HS-5 (cell line): ENCODE measurements around the gene CSAG3.
"Not testable (repeated sequence)": the region's sequence is repeated elsewhere in the genome, so short reads cannot be mapped to it uniquely, and the experiment has no call there.

Experiments used
- DNase-seq: peaks from one replicate; pipeline ENCODE4 v3.0.0-alpha.2; 2012; ENCODE audit warnings: low read depth

The CSAG3 gene

DNA sequence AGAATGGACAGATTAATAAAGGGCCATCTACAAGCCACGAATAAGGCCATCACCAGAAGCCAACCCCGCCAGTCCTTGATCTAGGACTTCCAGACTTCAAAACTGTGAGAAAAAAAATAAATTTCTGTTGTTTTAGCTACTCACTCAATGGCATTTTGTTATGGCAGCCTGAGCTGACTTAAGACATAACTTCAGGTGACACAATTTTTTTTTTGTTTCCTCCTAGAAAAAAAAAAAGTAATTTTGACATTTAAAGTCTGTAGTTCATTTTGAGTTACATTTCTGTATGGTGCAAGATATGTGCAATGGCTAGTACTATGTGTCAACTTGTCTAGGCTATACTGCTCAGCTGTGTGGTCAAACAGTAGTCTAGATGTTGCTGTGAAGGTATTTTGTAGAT is at the start of gene CSAG3:
Gene CSAG3, plus strand, starts transcription at position 301 of the 400 bp plus-strand sequence.
- DNase-seq, result not testable (repeated sequence)

DNA sequence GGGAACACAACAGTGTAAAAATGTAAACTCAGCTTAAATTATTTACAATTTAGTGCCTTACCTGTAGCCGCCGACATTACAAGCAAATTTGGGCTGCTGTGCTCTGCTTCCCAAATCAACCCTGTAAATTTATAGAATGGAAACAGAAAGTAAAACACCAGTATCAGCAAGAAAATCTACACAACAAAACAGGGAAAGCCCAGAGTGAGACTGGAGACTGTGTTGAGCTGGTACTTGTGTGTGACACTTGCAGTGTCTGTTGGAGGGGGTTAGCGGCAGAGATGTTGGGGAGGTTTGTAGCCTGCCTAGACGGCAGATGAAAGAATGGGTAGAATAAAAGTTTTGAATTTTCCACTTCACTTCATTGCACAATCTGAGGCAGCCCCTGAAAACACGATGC is 45.8 kb upstream of the CSAG3 start:
- DNase-seq, result not testable (repeated sequence)

DNA sequence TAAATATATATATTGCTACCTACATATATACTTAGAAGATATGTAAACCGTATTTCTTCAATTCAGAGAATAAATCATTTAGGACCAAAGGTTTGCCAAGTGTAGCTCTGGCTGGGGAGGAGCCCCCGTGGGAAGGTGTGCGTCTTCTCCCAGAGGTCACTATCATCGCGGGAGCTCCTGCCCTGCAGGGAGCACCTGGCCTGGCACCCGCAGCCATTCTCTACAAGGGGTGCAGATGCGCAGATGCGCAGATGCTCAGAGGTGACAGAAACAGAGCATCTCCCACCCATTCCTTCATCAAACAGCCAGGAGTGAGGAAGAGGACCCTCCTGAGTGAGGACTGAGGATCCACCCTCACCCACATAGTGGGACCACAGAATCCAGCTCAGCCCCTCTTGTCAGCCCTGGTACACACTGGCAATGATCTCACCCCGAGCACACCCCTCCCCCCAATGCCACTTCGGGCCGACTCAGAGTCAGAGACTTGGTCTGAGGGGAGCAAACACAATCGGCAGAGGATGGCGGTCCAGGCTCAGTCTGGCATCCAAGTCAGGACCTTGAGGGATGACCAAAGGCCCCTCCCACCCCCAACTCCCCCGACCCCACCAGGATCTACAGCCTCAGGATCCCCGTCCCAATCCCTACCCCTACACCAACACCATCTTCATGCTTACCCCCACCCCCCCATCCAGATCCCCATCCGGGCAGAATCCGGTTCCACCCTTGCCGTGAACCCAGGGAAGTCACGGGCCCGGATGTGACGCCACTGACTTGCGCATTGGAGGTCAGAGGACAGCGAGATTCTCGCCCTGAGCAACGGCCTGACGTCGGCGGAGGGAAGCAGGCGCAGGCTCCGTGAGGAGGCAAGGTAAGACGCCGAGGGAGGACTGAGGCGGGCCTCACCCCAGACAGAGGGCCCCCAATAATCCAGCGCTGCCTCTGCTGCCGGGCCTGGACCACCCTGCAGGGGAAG is 44.9 kb upstream of the CSAG3 start, which contains the start of gene MAGEA2B:
Gene MAGEA2B, plus strand, starts transcription at position 814 of the 973 bp plus-strand sequence. CDS start 2,479 bp downstream, outside the sequence.
- not testable (repeated sequence) for DNase-seq

DNA sequence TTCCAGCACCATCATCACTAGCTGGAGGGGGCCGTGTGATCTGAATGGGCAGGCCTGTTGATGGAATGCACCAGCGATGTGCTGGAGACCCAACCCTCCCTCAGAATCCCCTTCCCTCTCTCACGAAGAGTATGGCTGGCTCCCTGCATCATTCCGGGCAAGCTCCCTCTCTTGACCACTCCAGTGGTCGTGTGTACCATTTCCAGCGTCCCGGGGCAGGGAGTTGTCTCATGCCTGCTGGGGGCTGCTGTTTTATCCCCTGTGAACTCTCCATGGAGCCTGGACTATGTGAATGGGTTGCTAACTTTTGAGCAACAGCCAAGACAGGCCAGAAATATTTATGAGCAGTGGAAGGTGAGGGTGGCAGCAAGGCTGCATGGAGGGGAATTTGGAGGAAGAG is 33.6 kb upstream of the CSAG3 start:
- no peak for DNase-seq

DNA sequence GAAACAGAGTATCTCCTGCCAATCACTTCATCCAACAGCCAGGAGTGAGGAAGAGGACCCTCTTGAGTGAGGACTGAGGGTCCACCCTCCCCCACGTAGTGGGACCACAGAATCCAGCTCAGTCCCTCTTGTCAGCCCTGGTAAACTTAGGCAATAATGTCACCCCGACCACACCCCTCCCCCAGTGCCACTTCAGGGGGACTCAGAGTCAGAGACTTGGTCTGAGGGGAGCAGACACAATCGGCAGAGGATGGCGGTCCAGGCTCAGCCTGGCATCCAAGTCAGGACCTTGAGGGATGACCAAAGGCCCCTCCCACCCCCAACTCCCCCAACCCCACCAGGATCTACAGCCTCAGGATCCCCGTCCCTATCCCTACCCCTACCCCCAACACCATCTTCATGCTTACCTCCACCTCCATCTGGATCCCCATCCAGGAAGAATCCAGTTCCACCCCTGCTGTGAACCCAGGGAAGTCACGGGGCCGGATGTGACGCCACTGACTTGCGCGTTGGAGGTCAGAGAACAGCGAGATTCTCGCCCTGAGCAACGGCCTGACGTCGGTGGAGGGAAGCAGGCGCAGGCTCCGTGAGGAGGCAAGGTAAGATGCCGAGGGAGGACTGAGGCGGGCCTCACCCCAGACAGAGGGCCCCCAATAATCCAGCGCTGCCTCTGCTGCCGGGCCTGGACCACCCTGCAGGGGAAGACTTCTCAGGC is 25.6 kb upstream of the CSAG3 start, which contains the start of the genes CSAG1 and MAGEA12:
Gene CSAG1, minus strand, starts transcription at position 461 of the 715 bp plus-strand sequence. CDS start 1,261 bp downstream, outside the sequence.
Gene MAGEA12, plus strand, starts transcription at position 497 of the 715 bp plus-strand sequence. CDS start 2,405 bp downstream, outside the sequence.
- DNase-seq, result no peak

DNA sequence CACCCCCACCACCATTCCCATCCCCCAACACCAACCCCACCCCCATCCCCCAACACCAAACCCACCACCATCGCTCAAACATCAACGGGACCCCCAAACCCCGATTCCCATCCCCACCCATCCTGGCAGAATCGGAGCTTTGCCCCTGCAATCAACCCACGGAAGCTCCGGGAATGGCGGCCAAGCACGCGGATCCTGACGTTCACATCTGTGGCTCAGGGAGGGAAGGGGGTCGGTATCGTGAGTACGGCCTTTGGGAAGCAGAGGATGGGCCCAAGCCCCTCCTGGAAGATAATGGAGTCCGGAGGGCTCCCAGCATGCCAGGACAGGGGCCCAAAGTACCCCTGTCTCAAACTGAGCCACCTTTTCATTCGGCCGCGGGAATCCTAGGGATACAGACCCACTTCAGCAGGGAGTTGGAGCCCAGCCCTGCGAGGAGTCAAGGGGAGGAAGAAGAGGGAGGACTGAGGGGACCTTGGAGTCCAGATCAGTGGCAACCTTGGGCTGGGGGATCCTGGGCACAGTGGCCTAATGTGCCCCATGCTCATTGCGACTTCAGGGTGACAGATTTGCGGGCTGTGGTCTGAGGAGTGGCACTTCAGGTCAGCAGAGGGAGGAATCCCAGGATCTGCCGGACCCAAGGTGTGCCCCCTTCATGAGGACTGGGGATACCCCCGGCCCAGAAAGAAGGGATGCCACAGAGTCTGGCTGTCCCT is 24.7 kb upstream of the CSAG3 start:
- DNase-seq, result not testable (repeated sequence)

DNA sequence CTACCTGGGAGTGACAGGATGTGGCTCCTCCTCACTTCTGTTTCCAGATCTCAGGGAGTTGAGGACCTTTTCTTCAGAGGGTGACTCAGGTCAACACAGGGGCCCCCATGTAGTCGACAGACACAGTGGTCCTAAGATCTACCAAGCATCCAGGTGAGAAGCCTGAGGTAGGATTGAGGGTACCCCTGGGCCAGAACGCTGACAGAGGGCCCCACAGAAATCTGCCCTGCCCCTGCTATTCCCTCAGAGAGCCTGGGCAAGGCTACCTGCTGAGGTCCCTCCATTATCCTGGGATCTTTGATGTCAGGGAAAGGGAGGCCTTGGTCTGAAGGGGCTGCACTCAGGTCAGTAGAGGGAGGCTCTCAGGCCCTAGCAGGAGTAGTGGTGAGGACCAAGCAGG is 23.9 kb upstream of the CSAG3 start:
- no peak for DNase-seq

DNA sequence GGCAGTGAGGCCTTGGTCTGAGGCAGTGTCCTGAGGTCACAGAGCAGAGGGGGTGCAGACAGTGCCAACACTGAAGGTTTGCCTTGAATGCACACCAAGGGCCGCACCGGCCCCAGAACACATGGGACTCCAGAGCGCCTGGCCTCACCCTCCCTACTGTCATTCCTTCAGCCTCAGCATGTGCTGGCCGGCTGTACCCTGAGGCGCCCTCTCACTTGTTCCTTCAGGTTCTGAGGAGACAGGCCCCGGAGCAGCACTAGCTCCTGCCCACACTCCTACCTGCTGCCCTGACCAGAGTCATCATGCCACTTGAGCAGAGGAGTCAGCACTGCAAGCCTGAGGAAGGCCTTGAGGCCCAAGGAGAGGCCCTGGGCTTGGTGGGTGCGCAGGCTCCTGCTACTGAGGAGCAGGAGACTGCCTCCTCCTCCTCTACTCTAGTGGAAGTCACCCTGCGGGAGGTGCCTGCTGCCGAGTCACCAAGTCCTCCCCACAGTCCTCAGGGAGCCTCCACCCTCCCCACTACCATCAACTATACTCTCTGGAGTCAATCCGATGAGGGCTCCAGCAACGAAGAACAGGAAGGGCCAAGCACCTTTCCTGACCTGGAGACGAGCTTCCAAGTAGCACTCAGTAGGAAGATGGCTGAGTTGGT is 23.0 kb upstream of the CSAG3 start:
- no peak for DNase-seq

DNA sequence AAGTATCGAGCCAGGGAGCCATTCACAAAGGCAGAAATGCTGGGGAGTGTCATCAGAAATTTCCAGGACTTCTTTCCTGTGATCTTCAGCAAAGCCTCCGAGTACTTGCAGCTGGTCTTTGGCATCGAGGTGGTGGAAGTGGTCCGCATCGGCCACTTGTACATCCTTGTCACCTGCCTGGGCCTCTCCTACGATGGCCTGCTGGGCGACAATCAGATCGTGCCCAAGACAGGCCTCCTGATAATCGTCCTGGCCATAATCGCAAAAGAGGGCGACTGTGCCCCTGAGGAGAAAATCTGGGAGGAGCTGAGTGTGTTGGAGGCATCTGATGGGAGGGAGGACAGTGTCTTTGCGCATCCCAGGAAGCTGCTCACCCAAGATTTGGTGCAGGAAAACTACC is 22.5 kb upstream of the CSAG3 start:
- not testable (repeated sequence) for DNase-seq

DNA sequence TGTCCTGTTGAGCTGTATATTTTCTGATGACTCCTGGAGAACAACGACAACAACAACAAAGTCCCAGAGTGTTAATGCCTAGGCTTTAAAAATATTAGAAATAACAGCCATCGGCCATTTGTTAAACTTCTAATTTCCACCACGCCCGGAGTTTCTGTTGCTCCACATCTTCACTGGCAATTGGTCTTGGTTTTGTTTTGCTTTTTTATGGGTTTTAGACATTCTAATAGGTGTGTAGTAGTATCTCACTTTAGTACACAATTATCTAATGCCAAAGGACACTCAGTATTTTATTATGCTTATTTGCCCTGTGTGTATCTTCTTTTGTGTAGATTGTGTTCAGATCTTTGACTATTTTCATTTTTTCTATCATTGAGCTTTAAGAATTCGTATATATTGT is 20.5 kb upstream of the CSAG3 start:
- DNase-seq, result no peak

DNA sequence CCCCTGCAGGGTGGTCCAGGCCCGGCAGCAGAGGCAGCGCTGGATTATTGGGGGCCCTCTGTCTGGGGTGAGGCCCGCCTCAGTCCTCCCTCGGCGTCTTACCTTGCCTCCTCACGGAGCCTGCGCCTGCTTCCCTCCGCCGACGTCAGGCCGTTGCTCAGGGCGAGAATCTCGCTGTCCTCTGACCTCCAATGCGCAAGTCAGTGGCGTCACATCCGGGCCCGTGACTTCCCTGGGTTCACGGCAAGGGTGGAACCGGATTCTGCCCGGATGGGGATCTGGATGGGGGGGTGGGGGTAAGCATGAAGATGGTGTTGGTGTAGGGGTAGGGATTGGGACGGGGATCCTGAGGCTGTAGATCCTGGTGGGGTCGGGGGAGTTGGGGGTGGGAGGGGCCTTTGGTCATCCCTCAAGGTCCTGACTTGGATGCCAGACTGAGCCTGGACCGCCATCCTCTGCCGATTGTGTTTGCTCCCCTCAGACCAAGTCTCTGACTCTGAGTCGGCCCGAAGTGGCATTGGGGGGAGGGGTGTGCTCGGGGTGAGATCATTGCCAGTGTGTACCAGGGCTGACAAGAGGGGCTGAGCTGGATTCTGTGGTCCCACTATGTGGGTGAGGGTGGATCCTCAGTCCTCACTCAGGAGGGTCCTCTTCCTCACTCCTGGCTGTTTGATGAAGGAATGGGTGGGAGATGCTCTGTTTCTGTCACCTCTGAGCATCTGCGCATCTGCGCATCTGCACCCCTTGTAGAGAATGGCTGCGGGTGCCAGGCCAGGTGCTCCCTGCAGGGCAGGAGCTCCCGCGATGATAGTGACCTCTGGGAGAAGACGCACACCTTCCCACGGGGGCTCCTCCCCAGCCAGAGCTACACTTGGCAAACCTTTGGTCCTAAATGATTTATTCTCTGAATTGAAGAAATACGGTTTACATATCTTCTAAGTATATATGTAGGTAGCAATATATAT is 5.0 kb upstream of the CSAG3 start, which contains the start of gene MAGEA2:
Gene MAGEA2, minus strand, starts transcription at position 157 of the 965 bp plus-strand sequence. CDS start 2,479 bp downstream, outside the sequence.
- DNase-seq, result not testable (repeated sequence)

DNA sequence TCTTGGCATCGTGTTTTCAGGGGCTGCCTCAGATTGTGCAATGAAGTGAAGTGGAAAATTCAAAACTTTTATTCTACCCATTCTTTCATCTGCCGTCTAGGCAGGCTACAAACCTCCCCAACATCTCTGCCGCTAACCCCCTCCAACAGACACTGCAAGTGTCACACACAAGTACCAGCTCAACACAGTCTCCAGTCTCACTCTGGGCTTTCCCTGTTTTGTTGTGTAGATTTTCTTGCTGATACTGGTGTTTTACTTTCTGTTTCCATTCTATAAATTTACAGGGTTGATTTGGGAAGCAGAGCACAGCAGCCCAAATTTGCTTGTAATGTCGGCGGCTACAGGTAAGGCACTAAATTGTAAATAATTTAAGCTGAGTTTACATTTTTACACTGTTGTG is 4.1 kb upstream of the CSAG3 start:
- DNase-seq, result not testable (repeated sequence)

DNA sequence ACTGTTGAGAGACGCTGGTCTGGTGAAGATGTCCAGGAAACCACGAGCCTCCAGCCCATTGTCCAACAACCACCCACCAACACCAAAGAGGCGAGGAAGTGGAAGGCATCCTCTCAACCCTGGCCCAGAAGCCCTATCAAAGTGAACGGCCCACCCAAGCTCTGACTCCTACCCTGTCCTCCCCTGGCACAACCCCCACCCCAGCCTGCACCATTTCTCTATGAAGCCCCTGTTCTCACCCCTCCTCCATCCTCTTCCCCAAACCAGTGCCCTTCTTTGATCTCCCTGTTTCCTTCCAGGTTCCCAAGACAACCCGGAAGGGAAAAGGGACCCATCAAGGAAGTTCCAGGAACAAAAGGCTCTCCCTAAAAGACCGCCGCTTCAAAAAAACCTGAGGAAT is 526 bp downstream of the CSAG3 start:
- not testable (repeated sequence) for DNase-seq

DNA sequence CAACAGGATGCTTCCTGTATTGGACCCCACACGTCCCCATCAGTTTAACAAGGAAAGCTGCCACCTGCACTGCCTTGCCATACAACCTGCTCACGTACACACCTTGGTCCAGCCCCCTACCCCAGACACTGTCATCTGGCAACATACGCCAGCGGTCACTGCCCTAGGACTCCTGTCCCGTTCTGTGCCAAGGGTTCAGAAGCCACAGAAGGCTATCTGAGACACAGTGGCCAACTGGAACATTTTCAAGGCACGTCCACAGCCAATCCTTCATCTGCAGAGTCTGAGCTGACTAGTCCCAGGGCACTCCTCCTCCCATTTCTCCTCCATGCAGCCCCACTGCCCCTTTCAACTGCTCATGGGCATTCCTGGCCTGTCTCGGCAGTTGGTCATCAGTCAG is 2.6 kb downstream of the CSAG3 start:
- not testable (repeated sequence) for DNase-seq

DNA sequence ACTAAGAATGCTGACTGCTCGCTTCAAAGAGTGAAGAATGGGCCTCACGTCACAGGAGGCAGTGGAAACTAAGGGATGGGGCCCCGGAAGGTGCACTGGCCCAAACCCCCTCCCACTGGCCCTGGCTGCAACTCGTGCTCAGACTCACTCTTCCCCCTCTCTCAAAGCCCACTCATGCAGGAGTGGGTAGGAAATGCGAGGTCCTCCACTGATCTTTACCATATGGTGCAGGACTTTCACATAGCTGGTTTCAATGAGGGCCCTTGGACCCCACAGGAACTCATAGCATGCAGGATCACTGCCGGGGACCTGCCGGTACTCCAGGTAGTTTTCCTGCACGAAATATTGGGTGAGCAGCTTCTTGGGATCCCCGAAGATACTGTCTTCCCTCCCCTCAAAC is 7.5 kb downstream of the CSAG3 start:
- DNase-seq, result not testable (repeated sequence)

DNA sequence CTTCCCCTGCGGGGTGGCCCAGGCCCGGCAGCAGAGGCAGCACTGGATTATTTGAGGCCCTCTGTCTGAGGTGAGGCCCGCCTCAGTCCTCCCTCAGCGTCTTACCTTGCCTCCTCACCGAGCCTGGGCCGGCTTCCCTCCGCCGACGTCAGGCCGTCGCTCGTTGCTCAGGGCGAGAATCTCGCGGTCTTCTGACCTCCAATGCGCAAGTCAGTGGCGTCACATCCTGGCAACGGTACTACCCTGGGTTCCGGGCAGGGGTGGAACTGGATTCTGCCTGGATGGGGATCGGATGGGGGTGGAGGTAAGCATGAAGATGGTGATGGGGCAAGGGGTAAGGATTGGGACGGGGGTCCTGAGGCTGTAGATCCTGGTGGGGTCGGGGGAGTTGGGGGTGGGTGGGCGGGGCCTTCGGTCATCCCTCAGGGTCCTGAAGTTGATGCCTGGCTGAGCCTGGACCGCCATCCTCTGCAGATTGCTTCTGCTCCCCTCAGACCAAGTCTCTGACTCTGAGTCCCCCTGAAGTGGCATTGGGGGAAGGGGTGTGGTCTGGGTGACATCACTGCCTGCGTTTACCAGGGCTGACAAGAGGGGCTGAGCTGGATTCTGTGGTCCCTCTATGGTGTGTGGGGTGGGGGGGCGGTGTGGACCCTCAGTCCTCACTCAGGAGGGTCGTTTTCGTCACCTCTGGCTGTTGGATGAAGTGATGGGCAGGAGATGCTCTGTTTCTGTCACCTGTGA is 10.7 kb downstream of the CSAG3 start, which contains the start of gene MAGEA6:
Gene MAGEA6, minus strand, starts transcription at position 141 of the 741 bp plus-strand sequence. CDS start 2,039 bp downstream, outside the sequence.
- DNase-seq, result not testable (repeated sequence)

DNA sequence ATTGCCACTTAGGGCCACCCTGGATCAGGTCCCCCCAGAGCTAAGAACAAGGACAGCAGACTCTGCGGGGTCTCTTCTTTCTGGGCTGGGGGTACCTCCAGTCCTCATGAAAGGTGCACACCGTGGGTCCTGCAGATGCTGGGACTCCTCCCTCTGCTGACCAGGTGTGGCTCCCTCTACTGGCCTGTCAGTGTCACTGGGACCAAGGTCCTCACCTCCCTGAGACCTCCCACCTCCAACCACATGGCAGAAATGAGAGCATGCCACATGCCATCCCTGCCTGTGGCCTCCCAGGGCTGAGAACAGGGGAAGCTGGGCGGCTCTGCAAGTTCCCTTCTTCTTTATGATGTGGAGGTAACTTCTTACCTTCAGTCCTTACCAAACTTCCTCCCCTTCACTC is 28.0 kb downstream of the CSAG3 start:
- not testable (repeated sequence) for DNase-seq

DNA sequence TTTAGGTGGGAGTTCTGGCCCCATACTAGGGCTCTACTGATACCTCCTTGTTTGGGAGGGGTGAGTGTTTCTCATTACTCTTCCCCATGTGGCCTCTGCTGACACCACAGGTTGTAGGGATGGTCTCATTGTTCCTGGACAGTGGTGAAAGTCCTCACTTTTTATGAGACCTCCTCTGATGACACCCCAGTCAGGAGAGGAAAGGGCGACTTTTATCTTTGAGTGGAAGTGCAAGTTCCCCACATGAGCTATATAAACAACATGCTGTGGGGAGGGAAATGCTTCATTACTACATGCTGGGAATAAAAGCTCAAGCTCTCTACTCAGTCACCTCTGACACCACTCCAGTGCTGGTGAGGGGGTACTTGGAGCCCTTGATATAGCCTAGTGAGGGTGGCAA is 39.9 kb downstream of the CSAG3 start:
- no peak for DNase-seq

DNA sequence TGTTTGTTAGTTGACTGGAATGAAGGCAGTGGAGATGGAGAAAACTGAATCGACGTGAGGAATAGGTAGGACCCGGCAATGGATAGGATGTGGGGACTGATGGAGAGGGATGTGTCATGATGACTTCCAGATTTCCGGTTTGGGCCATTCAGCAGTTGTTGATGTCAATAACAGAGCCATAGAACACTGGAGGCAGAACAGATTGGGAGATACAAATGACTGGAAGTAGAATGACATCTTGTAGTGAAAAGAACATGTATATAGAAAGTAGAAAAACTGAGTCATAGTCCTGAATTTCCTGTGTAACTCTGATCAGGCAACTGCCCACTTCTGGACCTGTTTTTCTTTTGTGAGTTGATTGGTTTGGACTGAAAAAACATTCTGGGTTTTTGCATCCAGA is 47.0 kb downstream of the CSAG3 start:
- no peak for DNase-seq
